Renal cortex interstitium (tissue), 15 donors: ENCODE results near the gene TRIM42. TPM values are rescaled to one million over a fixed set of nuclear protein-coding genes. Genes with fewer than 3 reads are reported as not detected.

ENCODE experiments used
- DNase-seq, 11 donors: peaks; one replicate each; pipeline ENCODE4 v3.0.0-alpha.2; 2013; ENCODE audit warnings: low read depth in 9 of 11, low spot score in 4 of 11; ENCODE audit errors: extremely low read depth in 1 of 11
- long read RNA-seq, 16 experiments: transcript quantifications; one replicate each; lab custom pipeline, GENCODE V29; 2026
- polyA plus RNA-seq, 3 donors: library from polyadenylated mRNA; unstranded; fragments of 120-200 nt; gene quantifications; one replicate each; pipeline ENCODE4 v1.2.1, GENCODE V29; 2013; ENCODE audit not compliant: insufficient read length in 3 of 3

The TRIM42 gene
- polyA plus RNA-seq: not detected
- long read RNA-seq, donor 1: 0 reads
- long read RNA-seq, donor 2: 0 reads
- long read RNA-seq, donor 3: 0 reads
- long read RNA-seq, donor 4: 0 reads
- long read RNA-seq, donor 5: 0 reads
- long read RNA-seq, donor 6: 0 reads
- long read RNA-seq, donor 7: 0 reads
- long read RNA-seq, donor 8: 0 reads
- long read RNA-seq, donor 9: 0 reads
- long read RNA-seq, donor 10: 0 reads
- long read RNA-seq, donor 11: 0 reads
- long read RNA-seq, donor 12: 0 reads
- long read RNA-seq, donor 13: 0 reads
- long read RNA-seq, donor 14: 0 reads
- long read RNA-seq, donor 15: 0 reads
- long read RNA-seq, donor 16: 0 reads

DNA sequence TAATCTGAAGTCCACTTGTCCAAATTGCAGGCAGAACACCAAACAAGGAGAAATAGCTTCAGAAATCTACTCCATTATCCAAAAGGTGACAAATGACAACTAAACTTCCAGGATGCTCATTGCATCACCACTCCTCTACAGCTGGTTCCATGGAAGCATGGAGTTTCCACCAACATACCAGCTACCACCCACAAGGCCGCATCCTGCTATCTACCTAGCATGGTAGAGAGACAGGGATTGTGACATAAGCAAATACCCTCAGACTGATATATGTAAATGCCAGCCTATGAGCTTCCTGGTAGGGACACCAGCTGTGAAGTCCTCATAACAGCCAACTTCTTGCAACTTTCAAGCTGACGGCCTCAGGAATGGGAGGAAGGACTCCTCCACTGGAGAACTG lies at the start of gene TRIM42:
Gene TRIM42 (plus strand): TSS at position 301 of the 400 bp plus-strand sequence. CDS start 166 bp downstream, outside the sequence.
- no peak for DNase-seq

- no peak for DNase-seq
Observed at GRCh38 chr3:140628606-140629005, 49.3 kb upstream of the TRIM42 start.

DNA sequence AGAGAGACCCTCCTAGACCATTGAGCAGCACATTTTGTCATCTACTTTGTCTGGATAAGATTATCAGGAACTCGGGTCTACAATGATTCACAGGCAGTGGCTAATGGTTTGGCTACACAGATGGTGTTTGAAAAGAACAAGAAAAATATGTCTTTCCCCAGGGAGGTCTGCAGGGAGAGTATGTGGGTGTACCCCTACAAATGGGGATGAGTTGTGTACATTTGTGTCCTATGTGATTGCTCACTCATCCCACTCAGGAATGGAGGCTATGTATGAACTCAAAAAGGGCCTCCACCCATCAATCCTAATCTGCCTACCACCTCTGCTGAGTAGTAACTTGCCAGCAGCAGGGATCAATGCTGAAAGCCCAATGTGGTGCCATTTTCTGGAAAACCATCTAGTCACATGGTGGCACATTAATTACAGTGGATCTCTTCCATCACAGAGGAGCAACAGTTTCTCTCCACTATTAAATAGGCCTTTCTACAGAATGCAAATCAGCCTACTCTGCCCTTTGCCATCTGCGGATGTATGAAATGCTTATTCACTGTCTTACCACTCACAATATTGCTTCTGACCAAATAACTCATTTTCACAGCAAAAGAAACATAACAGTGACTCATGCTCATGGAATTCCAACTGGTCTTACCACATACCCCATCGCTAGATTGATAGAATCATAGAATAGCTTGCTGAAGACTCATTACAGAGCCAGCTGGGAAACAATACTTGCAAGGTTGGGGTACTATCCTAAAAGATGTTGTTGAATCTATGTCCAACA lies 48.3 kb upstream of the TRIM42 start:
- no peak for DNase-seq

- no peak for DNase-seq
Observed at GRCh38 chr3:140630366-140630765, 47.5 kb upstream of the TRIM42 start.

DNA sequence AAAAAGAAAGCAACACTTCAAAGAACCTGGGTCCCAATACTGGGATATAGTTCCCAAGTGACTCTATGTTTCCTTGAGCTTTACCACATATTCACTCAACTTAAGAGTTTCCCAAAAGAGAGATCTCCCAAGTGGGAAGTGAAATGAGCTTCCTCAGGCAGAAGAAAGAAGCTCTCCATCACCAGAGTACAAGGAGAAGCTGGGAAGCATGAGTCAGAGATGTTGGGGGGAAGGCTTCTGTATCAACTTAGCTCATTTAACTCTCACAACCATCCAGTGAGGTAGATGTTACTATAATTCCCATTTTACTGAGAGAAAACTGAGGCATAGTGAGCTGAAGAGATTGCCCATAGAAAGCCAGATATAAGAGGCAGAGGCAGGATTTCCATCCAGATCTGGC lies 47.0 kb upstream of the TRIM42 start:
- DNase-seq: no peak

- DNase-seq: no peak
Observed at GRCh38 chr3:140635276-140635675, 42.6 kb upstream of the TRIM42 start.

DNA sequence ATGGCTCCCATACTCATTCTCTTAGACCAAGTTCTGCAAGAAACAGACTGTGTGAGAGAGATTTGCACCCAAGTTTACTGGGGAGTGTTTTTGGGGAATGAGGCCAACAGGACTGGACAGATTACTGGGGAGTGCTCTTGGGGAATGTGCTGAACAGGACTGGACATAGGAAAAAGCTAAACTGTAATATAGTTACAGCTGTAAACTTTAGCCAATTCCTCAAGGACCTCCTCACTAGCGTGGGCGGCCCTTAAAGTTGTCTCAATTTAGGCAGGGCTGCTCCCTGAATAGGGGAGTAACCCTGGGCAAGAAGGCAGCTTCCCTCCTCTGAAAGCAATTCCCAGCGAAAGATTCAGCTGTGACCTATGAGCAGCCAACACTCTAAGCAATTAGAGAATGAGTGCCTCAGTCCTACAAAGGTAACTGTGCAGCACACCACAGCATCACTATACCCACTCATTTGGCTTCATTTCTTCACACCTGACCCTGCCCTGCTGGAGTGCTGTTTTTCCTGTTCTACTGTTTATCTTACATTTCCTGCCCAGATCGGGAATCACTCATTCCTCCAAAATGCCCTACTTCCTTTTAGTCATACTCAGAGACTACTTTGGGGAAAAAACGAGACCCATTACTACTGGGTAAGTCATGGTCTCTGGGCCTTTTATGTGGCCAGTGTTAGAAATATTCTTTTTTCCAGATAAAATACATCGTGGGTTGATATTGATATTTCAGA lies 41.3 kb upstream of the TRIM42 start:
- no peak for DNase-seq

DNA sequence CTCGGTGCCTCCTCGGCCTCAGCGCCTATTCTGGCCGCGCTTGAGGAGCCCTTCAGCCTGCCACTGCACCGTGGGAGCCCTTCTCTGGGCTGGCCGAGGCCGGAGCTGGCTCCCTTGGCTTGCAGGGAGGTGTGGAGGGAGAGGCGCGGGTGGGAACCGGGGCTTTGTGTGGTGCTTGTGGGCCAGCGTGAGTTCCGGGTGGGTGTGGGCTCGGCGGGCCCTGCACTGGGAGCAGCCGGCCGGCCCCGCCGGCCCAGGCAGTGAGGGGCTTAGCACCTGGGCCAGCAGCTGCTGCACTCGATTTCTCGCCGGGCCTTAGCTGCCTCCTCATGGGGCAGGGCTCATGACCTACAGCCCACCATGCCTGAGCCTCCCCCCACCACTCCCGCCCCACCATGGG lies 26.6 kb upstream of the TRIM42 start:
- DNase-seq: no peak

DNA sequence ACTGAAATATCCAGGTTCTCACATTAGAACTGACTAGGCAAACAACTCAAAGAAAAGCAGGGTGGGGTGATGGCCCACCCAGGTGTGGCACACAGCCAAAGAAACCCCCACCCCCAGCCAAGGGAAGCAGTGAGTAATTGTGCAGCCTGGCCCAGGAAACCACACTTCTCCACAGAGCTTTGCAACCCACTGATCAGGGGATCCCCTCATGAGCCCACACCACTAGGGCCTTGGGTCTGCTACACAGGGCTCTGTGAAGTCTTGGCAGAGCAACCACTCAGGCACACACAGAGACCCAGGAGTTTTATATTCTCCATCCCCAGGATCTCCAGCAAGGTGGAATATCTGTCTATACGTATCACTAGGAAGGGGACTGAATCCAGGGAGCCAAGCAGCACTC lies 22.2 kb upstream of the TRIM42 start:
- DNase-seq: no peak

GRCh38 chr3:140664111-140664510 lies 13.8 kb upstream of the TRIM42 start:
- no peak for DNase-seq

GRCh38 chr3:140682586-140682985 lies 4.7 kb downstream of the TRIM42 start:
- no peak for DNase-seq

DNA sequence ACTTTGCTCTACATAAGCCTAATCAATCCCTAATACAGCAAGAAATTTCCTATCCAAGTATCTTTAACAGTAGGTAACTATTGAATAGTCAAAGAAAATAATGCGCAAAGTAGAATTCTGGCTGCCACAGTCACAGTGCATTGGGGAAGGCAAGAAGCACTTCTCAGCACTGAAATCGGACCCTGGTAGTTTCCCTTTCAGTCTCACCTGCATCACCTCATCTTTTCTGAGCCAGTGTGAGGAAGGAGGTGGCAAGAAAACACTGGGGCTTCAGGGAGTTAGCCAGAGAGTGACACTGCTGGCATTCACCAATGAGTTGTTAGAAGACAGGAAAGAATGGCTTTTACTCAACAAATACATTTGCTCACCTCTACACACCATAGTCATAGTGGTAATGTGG lies 8.3 kb downstream of the TRIM42 start:
- no peak for DNase-seq

GRCh38 chr3:140686948-140687347 lies 9.1 kb downstream of the TRIM42 start:
- no peak for DNase-seq

- no peak for DNase-seq
Observed at GRCh38 chr3:140695361-140696061, 17.6 kb downstream of the TRIM42 start.

DNA sequence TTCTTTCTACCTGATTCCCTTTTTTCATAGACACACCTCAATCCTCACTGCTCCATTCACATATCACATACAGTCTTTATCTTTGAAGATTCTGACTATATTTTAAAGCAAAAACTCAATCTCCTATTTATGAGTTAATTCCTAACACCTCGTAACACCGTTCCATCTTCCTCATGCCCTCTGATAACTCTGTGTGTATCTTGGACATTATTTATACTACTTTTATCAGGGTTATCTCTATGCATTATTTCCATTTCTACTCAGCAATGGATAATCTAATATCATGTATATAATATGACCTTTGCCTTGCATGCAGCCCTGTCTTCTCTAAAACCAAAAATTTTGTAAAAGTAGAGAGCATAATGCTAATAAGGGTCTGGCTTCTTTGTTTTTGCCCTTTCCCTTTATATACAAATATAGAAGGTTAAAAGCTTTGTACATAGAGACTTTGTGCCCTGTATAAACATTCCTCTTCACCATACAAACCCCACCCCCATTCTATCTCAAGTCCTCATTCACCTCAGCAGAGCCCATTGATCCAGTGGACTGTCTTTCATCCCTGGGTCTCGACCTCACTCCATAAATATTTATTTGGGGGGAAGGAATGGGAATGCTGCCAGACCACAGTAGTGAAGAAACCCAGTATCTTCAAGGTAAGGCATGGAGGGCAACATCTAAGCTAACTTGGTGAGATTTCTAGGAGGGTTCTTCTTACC lies 21.8 kb downstream of the TRIM42 start:
- DNase-seq: no peak

DNA sequence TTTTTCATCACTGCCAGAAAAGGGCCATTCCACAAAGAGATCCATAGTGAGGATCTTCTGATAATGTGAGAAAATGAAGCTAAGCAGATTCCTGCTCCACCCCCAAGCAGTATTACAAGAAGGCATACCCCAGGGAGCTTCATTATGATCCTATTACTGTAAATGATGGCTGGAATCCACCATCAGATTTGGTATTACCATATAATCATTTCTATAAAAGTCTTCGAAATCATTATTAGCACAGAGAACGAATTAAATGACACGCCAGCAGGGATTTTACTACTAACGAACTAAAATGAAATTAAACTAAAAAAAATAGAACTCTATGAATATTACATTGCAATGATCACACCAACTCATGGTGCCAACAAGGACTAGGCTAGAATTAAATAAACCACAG lies 24.4 kb downstream of the TRIM42 start:
- DNase-seq: no peak

DNA sequence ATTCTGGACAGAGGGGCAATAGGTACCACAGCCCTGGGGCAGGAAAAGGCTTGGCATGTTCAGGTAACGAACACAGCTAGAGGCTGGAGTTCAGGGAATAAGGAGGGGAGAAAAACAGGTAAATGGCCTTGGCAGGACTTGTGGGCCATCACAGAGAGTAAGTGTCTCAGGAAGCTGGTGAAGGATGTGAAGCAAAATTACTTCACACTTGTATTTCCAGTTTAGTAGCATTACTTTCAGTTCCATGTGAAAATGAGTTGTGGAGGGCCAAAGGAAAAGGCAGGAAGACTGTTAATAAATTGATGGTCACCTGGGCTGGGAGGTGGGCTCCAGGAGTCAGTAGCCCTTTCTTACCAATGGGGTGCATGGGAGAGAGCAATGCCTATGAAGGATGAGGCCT lies 25.6 kb downstream of the TRIM42 start:
- DNase-seq: no peak

- no peak for DNase-seq
Observed at GRCh38 chr3:140704733-140705132, 26.9 kb downstream of the TRIM42 start.

DNA sequence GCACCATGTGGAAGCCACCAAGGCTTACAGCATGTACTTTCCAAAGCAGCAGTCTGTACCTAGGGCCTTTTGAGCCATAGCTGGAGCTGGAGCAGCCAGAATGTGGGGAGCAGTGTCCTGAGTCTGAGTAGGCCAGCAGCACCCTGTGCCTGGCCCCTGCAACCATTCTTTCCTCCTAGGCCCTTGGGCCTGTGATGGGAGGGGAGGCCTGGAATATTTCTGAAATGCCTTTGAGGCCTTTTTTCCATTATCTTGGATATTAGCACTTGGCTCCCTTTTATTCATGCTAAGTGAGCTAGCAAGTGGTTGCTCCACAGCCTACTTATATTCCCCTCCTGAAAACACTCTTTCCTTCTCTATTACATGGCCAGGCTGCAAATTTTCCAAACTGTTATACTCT lies 28.1 kb downstream of the TRIM42 start:
- DNase-seq: no peak
